ENCODE measurements around the gene TOM1L1.

Gene TOM1L1

GRCh38 chr17:55005520-55005919, 104.9 kb downstream of the TOM1L1 start:
- TF ChIP-seq TAF1 (IDR thresholded peaks at IDR 0.05; ENCODE audit: borderline replicate concordance, insufficient read depth, low read length) = no peak
- TF ChIP-seq REST (IDR thresholded peaks at IDR 0.05; ENCODE audit: insufficient read depth in 1 of 2, low read depth in 2 of 2, low read length in 2 of 2) = no peak
